NCI-H2171 treated with DMSO at 0.1 percent for 48 hours (cell line): Measurements from ENCODE around the gene KRTAP9-4.
"Not testable (repeated sequence)": the region's sequence is repeated elsewhere in the genome, so short reads cannot be mapped to it uniquely, and the experiment has no call there.

Source experiments
- DNase-seq: peaks from one replicate; lab custom pipeline; 2025; lab: John Stamatoyannopoulos, UW

Gene KRTAP9-4, protein sequence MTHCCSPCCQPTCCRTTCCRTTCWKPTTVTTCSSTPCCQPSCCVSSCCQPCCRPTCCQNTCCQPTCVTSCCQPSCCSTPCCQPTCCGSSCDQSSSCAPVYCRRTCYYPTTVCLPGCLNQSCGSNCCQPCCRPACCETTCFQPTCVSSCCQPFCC

DNA sequence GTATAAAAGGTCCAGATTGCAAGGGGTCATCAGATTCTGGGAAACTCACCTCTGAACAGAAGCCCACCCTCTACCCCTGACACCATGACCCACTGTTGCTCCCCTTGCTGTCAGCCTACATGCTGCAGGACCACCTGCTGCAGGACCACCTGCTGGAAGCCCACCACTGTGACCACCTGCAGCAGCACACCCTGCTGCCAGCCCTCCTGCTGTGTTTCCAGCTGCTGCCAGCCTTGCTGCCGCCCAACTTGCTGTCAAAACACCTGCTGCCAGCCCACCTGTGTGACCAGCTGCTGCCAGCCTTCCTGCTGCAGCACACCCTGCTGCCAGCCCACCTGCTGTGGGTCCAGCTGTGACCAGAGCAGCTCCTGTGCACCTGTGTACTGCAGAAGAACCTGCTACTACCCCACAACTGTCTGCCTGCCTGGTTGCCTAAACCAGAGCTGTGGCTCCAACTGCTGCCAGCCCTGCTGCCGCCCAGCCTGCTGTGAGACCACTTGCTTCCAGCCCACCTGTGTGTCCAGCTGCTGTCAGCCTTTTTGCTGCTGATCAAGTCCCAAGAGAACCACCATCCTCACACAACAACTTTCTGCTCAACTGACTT is at the start of gene KRTAP9-4:
Gene KRTAP9-4 (plus strand): TSS at position 51 of the 604 bp plus-strand sequence. CDS start 34 bp downstream, at position 85.
- peak; percentile 14 for DNase-seq

DNA sequence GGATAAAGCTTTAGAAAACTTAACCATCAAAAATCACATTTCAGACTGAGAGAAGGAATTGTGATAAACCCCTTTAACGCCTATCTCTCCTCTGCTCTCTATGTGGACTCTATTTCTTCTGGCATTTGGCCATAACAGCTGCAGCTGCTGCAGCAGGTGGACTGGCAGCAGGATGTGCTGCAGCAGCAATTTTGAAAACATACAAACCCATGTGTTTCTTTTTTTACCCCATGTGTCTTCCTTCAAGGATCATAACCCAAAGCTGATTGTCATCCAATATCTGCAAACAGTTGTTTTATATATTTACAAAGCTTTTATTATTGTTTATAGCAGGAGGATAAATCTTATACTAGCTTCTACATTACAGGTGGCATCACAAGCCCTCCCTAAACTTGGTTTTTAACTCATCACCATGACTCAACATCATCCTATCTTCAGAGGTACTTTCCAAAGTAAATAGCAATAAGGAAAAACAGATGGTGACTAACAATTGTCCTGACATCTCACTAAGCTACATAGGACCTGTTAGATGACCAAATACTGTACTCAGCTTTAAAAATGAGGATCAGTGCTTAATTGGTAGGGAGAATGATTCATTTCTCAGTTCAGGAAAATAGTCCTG is 37.5 kb upstream of the KRTAP9-4 start:
- DNase-seq: no peak

DNA sequence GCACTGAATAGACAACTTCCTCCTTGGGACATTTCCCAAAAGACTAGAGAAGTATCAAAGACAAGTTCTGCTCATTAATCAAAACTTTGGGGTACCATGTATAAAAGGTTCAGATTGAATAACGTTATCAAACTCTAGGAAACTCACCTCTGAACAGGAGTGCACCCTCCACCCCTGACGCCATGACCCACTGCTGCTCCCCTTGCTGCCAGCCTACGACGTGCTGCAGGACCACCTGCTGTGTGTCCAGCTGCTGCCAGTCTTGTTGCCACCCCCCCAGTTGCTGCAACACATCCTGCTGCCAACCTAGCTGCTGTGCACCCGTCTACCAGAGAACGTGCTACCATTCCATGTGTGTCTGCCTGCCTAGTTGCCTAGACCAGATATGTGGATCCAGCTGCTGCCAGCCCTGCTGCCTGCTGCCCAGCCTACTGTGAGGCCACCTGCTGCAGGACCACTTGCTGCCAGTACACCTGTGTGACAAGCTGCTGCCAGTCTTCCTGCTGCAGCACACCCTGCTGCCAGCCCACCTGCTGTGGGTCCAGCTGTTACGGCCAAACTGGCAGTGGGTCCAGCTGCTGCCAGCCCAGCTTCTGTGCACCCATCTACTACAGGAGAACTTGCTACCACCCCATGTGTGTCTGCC is 36.8 kb upstream of the KRTAP9-4 start:
- DNase-seq: peak; percentile 12

DNA sequence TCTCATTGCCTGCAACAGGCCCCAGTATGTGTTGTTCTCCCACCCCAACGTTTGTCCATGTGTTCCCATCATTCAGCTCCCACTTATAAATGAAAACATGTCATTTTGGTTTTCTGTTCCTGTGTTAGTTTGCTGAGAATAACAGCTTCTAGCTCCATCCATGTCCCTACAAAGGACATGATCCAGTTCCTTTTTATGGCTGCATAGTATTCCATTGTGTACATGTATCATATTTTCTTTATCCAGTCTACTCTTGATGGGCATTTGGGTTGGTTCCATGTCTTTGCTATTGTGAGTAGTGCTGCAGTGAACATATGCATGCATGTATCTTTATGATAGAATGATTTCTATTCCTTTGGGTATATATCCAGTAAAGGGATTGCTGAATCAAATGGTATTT is 33.8 kb upstream of the KRTAP9-4 start:
- no peak for DNase-seq

DNA sequence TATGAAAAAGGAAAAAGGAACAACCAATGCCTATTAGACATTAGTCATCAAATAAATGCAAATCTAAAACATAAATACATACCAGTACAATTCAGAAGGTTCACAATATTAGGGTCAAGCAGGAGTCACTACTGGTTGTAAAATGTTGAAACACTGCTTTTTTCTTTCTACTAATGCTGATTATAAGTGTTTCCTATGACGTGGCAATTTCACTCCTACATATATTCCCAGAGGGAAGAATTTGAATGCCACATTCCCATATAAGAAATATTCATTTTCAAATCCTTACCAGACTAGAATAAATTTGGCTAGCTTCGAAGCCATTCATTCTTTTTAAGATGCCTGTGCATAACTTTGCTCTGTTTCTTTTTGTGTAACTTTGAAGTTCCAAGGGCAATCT is 25.7 kb upstream of the KRTAP9-4 start:
- DNase-seq: no peak

DNA sequence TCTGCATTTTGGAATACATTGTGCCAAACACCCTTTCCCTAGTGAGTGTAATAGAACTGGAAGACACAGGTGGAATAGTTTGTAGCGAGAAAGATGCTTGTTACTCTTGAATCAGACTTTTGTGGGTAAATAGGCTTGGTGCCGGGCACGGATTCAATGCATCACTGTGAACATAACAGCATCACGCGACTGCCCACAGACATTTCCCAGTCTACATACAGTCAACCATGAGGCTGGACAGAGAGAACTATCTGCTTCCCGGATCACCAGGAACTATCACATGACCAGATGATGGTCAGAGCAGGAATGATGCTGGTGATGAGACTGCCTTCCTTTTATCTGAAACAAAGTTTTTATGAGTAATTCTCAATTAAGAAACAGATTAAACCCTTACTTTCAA is 23.4 kb upstream of the KRTAP9-4 start:
- DNase-seq: no peak

DNA sequence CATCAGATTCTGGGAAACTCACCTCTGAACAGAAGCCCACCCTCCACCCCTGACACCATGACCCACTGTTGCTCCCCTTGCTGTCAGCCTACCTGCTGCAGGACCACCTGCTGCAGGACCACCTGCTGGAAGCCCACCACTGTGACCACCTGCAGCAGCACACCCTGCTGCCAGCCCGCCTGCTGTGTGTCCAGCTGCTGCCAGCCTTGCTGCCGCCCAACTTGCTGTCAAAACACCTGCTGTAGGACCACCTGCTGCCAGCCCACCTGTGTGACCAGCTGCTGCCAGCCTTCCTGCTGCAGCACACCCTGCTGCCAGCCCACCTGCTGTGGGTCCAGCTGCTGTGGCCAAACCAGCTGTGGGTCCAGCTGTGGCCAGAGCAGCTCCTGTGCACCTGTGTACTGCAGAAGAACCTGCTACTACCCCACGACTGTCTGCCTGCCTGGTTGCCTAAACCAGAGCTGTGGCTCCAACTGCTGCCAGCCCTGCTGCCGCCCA is 22.8 kb upstream of the KRTAP9-4 start, which contains the start of gene KRTAP9-2:
Gene KRTAP9-2 (plus strand): TSS at position 51 of the 498 bp plus-strand sequence. CDS start 7 bp downstream, at position 58.
- DNase-seq: not testable (repeated sequence)

DNA sequence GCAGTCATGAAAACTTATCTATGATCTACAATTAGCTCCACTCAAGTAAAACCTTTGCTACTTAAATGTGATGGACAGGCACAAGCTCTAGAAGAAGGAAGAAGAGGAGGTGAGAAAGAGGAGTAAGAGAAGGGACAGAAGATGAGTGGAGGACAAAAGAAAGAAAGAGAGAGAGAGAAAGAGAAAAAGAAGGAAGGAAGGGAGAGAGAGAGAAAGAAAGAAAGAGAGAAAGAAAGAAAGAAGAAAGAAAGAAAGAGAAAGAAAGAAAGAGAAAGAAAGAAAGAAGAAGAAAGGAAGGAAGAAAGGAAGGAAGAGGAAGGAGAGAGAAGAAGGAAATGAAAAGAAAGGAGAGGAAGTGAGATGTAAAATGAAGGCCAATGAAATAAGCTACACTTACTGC is 19.4 kb upstream of the KRTAP9-4 start:
- no peak for DNase-seq

DNA sequence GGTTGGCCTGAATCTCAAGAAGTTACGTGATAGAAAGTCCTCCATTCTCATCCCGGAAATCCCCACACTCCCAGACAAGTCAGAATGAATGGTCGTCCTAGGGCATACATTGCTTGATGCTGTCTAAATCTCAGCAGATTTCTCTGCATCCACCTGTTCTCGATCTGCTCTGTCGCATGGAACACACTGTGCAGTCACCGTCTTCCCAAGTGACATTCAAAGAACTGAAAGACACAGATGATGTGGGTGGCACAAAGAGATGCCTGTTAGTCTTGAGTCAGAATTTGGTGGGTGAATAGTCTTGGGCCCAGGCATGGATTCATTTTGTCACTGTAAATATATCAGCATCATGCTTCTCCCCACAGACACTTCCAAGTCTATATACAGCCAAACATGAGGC is 17.8 kb upstream of the KRTAP9-4 start:
- no peak for DNase-seq

DNA sequence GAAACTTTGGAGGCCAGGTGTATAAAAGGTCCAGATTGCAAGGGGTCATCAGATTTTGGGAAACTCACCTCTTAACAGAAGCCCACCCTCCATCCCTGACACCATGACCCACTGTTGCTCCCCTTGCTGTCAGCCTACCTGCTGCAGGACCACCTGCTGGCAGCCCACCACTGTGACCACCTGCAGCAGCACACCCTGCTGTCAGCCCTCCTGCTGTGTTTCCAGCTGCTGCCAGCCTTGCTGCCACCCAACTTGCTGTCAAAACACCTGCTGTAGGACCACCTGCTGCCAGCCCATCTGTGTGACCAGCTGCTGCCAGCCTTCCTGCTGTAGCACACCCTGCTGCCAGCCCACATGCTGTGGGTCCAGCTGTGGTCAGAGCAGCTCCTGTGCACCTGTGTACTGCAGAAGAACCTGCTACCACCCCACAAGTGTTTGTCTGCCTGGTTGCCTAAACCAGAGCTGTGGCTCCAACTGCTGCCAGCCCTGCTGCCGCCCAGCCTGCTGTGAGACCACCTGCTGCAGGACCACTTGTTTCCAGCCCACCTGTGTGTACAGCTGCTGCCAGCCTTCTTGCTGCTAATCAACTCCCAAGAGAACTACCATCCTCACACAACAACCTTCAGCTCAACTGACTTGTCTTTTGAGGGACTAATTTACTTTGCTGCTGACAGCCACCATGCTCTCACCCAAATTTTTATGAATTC is 16.9 kb upstream of the KRTAP9-4 start, which contains the start of gene KRTAP9-3:
Gene KRTAP9-3 (plus strand): TSS at position 51 of the 707 bp plus-strand sequence. CDS start 53 bp downstream, at position 104.
- DNase-seq: peak; percentile 47

DNA sequence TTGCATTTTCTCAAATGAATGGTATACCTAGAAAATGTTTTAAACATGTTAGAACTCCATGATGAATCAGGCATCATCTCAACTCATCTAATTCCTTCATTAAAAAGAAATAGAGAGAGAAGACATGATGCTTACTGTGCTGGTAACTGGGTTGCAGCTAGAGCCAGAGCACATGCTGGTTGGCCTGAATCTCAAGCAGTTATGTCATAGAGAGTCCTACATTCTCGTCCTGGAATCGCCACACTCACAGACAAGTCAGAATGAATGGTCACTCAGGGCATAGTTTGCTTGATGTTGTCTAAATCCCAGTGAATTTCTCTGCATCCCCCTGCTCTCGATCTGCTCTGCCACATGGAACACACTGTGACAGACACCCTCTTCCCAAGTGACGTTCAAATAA is 12.4 kb upstream of the KRTAP9-4 start:
- not testable (repeated sequence) for DNase-seq

DNA sequence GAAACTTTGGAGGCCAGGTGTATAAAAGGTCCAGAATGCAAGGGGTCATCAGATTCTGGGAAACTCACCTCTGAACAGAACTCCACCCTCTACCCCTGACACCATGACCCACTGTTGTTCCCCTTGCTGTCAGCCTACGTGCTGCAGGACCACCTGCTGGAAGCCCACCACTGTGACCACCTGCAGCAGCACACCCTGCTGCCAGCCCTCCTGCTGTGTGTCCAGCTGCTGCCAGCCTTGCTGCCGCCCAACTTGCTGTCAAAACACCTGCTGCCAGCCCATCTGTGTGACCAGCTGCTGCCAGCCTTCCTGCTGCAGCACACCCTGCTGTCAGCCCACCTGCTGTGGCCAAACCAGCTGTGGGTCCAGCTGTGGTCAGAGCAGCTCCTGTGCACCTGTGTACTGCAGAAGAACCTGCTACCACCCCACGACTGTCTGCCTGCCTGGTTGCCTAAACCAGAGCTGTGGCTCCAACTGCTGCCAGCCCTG is 11.5 kb upstream of the KRTAP9-4 start, which contains the start of gene KRTAP9-8:
Gene KRTAP9-8 (plus strand): TSS at position 51 of the 489 bp plus-strand sequence. CDS start 53 bp downstream, at position 104.
- not testable (repeated sequence) for DNase-seq

DNA sequence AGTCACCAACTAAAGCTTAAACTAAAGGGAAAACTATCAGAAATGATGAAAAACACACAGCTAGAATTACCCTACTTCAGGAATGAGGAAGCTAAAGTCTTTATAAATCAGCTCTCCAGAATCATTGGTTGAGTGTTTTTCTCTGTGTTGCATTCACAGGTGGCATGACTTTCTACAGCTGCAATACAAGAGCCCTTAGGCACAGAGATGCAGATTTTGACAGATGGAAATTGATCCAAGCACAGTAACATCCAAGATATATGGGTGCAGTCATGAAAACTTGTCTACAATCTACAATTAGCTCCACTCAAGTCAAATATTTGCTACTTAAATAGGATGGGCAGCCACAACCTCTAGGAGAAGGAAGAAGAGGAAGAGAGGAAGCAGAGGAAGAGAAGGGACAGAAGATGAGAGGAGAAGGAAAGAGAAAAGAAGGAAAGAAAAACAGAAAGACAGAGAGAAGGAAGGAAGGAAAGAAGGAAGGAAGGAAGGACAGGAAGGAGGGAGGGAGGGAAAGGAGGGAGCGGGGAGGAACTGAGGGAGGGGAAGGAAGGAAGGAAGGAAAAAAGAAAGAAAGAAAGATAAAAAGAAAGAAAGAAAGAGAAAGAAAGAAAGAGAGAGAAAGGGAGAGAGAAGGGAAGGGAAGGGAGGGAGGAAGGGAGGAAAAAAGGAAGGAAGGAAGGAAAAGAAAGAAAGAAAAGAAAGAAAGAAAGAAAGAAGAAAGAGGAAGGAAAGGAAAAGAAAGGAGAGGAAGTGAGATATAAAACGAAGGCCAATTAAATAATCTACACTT is 2.3 kb upstream of the KRTAP9-4 start:
- DNase-seq: not testable (repeated sequence)

DNA sequence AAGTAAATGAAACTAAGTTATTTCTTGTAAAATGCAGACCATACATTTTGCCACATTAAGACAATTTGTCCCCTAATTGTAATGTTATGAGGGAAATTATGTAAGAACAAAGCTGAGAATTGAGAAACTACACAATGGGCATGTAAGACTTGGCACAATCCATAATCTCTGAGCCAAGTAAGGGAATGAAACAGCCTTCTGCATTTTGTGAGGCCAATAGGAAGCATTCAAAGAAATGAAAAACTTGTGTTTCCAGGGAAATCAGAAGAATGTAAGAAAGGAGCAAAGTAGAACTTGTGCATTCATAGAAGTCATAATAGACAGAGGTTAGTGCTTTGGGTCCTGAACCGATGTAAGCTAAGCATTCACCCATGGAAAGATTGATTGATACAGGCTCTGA is 1.8 kb downstream of the KRTAP9-4 start:
- no peak for DNase-seq

DNA sequence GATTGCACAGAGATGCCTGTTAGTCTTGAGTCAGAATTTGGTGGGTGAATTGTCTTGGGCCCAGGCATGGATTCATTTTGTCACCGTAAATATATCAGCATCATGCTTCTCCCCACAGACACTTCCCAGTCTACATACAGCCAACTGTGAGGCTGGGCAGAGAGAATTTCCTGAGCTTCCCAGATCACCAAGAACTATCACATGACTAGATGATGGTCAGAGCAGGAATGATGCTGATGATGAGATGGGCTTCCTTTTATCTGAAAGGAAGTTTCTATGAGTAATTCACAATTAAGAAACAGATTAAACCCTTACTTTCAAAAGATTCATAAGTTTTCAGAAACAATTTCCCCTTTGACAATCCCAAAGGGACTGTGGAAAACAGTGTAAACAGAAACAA is 5.4 kb downstream of the KRTAP9-4 start:
- no peak for DNase-seq

DNA sequence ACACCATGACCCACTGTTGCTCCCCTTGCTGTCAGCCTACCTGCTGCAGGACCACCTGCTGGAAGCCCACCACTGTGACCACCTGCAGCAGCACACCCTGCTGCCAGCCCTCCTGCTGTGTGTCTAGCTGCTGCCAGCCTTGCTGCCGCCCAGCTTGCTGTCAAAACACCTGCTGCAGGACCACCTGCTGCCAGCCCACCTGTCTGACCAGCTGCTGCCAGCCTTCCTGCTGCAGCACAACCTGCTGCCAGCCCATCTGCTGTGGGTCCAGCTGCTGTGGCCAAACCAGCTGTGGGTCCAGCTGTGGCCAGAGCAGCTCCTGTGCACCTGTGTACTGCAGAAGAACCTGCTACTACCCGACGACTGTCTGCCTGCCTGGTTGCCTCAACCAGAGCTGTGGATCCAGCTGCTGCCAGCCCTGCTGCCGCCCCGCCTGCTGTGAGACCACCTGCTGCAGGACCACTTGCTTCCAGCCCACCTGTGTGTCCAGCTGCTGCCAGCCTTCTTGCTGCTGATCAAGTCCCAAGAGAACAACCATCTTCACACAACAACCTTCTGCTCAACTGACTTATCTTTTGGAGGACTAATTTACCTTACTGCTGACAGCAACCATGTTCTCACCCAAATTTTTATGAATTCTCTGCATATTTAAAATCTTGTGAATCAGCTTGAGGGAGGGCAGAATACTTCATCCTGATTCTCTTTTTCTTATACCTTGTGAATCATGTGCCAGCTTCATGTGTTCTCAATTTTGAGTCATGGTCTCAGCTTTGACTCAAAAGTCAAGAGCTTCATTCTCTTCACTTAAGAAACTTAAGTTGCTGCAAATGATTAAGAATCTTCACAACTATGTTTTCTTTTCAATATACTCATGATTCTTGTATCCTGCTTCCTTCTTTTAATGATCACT is 6.1 kb downstream of the KRTAP9-4 start, which contains the start of gene KRTAP9-9:
Gene KRTAP9-9 (plus strand): TSS at position 4 of the 910 bp plus-strand sequence.
- DNase-seq: not testable (repeated sequence)

DNA sequence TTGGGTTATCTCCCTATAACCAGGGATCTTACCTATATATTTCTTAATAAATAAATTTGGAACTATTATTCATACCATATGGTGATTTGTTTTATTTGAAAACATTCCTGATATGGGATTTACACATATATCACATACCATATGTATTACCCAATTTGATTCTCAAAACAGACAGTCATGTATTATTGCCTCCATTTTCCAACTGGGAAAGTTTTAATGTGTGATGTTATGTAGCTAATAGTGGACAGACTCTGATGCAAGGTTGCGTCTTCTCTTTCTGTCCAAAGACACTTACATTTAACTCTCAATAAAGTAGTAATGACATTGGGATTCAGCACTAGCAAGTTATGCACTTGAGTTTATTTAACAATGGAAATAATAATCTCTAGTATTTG is 6.8 kb downstream of the KRTAP9-4 start:
- DNase-seq: no peak

DNA sequence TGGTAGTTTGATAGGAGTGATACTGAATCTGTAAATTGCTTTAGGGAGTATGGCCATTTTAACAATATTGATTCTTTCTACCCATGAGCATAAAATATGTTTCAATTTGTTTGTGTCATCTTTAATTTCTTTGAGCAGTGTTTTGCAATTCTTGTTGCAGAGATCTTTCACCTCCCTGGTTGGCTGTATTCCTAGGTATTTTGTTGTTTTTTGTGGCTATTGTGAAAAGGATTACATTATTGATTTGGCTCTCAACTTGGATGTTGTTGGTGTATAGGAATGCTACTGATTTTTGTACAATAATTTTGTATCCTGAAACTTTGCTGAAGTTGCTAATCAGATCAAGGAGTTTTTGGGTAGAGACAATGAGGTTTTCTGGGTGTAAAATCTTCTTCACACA is 8.9 kb downstream of the KRTAP9-4 start:
- no peak for DNase-seq

DNA sequence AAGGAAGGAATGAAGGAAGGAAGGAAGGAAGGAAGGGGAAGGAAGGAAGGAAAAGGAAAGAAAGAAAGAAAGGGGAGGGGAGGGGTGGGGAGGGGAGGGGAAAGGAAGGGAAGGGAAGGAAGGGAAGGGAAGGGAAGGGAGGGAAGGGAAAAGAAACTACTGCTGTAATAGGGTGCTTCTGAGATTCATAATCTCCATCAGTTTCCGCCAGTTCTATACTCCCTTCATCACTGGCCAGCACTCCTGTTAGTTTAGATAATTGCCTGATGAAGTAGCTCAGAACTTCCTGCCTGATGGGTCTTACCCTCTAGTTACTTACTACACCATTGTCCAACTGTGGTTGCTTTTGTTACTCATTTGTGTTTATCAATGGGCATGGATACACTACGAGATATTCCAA is 13.7 kb downstream of the KRTAP9-4 start:
- no peak for DNase-seq

DNA sequence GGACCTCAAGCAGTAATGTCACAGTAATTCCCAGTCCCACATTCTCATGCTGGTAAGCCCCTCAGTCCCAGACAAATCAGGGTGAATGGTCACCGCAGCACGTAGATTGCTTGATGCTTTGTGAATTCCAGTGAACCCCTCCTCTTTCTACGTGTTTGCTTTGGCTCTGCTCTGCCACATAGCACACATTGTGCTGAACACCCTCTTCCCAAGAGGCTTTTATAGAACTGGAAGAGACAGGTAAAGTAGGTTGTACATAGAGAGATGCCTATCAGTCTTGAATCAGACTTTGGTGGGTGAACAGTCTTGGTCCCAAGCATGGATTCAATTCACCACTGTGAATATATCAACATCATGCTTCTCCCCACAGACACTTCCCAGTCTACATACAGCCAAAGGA is 15.1 kb downstream of the KRTAP9-4 start:
- DNase-seq: no peak
